Measurements from ENCODE around the gene TTLL3. TPM values are rescaled to one million over a fixed set of nuclear protein-coding genes. Genes with fewer than 3 reads are reported as not detected.

TTLL3 gene
- total RNA-seq, 1 donor from 2014 or later: 39.2 TPM

GRCh38 chr3:9780910-9781309, 29.2 kb upstream of the TTLL3 start:
- no peak for DNase-seq

- no peak for DNase-seq
Measured at GRCh38 chr3:9781551-9781950, 28.5 kb upstream of the TTLL3 start.

- DNase-seq: no peak
Measured at GRCh38 chr3:9781978-9782603, 28.0 kb upstream of the TTLL3 start.

- DNase-seq: no peak
Measured at GRCh38 chr3:9782770-9783169, 27.3 kb upstream of the TTLL3 start.

- DNase-seq: no peak
Measured at GRCh38 chr3:9783954-9784353, 26.1 kb upstream of the TTLL3 start.

- no peak for DNase-seq
Measured at GRCh38 chr3:9784965-9785364, 25.1 kb upstream of the TTLL3 start.

- DNase-seq: no peak
Measured at GRCh38 chr3:9785602-9786001, 24.5 kb upstream of the TTLL3 start.

GRCh38 chr3:9786209-9786739, 23.8 kb upstream of the TTLL3 start:
- no peak for DNase-seq

- DNase-seq: no peak
Measured at GRCh38 chr3:9786825-9787669, 23.0 kb upstream of the TTLL3 start.

GRCh38 chr3:9787714-9788113, 22.3 kb upstream of the TTLL3 start:
- DNase-seq: no peak

- DNase-seq: no peak
Measured at GRCh38 chr3:9791127-9791526, 18.9 kb upstream of the TTLL3 start.

GRCh38 chr3:9791790-9792404, 18.2 kb upstream of the TTLL3 start:
- no peak for DNase-seq

GRCh38 chr3:9792405-9793160, 17.5 kb upstream of the TTLL3 start, which contains the start of the genes ARPC4 and TADA3:
Gene ARPC4 (plus strand): TSS chr3:9793082. CDS start chr3:9793122, 40 bp downstream.
Gene TADA3 (minus strand): TSS chr3:9792473. CDS start chr3:9791466, 1,007 bp downstream.
- DNase-seq: peak; percentile 98

- no peak for DNase-seq
Measured at GRCh38 chr3:9793161-9793781, 16.8 kb upstream of the TTLL3 start.

GRCh38 chr3:9794400-9794799, 15.7 kb upstream of the TTLL3 start:
- no peak for DNase-seq

GRCh38 chr3:9795207-9795606, 14.9 kb upstream of the TTLL3 start:
- DNase-seq: no peak

- no peak for DNase-seq
Measured at GRCh38 chr3:9797196-9797945, 12.7 kb upstream of the TTLL3 start.

GRCh38 chr3:9800529-9800928, 9.5 kb upstream of the TTLL3 start:
- no peak for DNase-seq

GRCh38 chr3:9803494-9803893, 6.6 kb upstream of the TTLL3 start:
- DNase-seq: no peak

GRCh38 chr3:9804996-9805395, 5.1 kb upstream of the TTLL3 start:
- DNase-seq: no peak

- no peak for DNase-seq
Measured at GRCh38 chr3:9806137-9806536, 3.9 kb upstream of the TTLL3 start.
